ENCODE measurements around the gene IFIT1.

IFIT1 gene

GRCh38 chr10:89377705-89378637 lies 14.5 kb upstream of the IFIT1 start, which contains the start of gene IFIT1B:
Gene IFIT1B, plus strand, starts transcription at chr10:89378056. Its CDS starts 80 bp downstream, at chr10:89378136.
- TF ChIP-seq, protein P1, sequence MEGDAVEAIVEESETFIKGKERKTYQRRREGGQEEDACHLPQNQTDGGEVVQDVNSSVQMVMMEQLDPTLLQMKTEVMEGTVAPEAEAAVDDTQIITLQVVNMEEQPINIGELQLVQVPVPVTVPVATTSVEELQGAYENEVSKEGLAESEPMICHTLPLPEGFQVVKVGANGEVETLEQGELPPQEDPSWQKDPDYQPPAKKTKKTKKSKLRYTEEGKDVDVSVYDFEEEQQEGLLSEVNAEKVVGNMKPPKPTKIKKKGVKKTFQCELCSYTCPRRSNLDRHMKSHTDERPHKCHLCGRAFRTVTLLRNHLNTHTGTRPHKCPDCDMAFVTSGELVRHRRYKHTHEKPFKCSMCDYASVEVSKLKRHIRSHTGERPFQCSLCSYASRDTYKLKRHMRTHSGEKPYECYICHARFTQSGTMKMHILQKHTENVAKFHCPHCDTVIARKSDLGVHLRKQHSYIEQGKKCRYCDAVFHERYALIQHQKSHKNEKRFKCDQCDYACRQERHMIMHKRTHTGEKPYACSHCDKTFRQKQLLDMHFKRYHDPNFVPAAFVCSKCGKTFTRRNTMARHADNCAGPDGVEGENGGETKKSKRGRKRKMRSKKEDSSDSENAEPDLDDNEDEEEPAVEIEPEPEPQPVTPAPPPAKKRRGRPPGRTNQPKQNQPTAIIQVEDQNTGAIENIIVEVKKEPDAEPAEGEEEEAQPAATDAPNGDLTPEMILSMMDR (IDR thresholded peaks at IDR 0.05; ENCODE audit: low read depth, low read length) = no peak

GRCh38 chr10:89379103-89379502 lies 13.3 kb upstream of the IFIT1 start:
- TF ChIP-seq, protein P1 (IDR thresholded peaks at IDR 0.05; ENCODE audit: low read depth, low read length) = no peak
- H3K4me3 ChIP-seq (ENCODE audit: low read depth, low read length) = no peak overlapping the region

More at GRCh38 chr10:89377705-89378637, 14.5 kb upstream of the IFIT1 start, which contains the start of gene IFIT1B:
- no peak within 1 kb of the TSS for H3K4me3 ChIP-seq (ENCODE audit: low read depth, low read length)

- TF ChIP-seq, protein P1 (IDR thresholded peaks at IDR 0.05; ENCODE audit: low read depth, low read length) = no peak
- no peak overlapping the region for H3K4me3 ChIP-seq (ENCODE audit: low read depth, low read length)
These were observed 9.7 kb upstream of the IFIT1 start for GRCh38 chr10:89382757-89383156.

DNA sequence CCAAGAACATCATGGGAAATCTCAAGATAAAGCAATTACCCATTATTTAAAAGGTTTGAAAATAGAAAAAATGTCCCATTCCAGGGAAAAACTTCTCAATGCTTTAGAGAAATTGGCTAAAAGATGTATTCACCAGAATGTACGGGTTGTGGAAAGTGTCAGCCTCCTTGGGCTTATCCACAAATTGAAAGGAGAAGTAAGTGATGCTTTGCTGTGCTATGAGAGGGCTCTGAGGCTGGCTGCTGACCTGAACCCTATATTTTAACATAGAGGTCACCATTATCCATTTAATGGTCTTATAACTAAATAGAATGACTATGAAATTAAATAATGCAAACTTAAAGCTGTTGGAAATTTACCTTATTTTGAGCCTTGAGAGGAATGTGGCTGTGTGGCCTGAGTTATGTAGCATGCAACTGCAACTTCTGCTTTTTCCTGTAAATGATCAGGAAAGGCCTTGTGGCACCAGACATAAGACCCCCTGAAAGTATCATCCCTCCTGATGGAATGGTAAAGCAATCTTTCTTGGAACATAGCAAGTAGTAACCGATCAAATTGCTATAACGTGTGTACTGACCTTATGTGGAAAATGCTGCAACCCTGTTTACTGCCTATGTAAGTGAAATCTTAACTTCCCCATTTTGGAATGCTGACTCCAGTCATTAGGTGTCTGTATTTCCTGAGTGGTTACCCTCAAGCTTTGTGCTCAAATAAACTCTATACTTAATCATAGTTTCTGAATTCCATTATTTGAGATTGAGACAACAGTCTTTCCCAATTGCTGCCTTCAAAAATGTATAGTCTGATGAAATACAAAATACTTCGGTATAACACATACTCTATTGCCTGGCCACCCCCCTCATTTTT lies 7.7 kb upstream of the IFIT1 start:
- H3K4me3 ChIP-seq (ENCODE audit: low read depth, low read length) = no peak overlapping the region
- TF ChIP-seq, protein P1 (IDR thresholded peaks at IDR 0.05; ENCODE audit: low read depth, low read length) = no peak

DNA sequence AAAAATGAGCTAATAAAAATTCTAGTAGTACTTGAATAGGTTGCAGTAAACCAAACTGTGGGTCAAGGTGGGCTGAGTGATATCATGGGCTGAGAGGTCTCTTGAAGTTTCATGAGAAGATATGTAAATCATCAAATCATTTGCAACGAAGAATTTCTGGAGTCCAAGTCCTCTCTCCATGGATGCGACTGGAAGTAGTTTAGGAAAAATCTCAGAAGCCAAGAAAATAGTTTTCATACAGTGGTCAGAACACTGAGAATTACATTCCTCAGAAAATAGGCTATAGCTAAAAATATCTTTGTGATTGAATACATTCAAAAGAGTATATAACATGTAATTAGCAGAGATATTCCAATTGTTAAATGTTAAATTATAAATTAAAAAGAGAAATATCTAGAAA lies 3.6 kb upstream of the IFIT1 start:
- TF ChIP-seq, protein P1 (IDR thresholded peaks at IDR 0.05; ENCODE audit: low read depth, low read length) = no peak
- H3K4me3 ChIP-seq (ENCODE audit: low read depth, low read length) = no peak overlapping the region

GRCh38 chr10:89389254-89389653 lies 3.2 kb upstream of the IFIT1 start:
- no peak overlapping the region for H3K4me3 ChIP-seq (ENCODE audit: low read depth, low read length)
- TF ChIP-seq, protein P1 (IDR thresholded peaks at IDR 0.05; ENCODE audit: low read depth, low read length) = no peak

All from WI38 (cell line).